Vagina (tissue), 2 donors: ENCODE measurements around the gene CLPTM1L.

Experiments used
- CTCF ChIP-seq, 3 experiments: fragments of 450-650 bp in 2 of 3; fragments of 200-600 bp in 1 of 3; sonication (generic) in 1 of 3; IDR thresholded peaks; one replicate each; pipeline ENCODE4 v1.5.1; 2017 to 2019; ENCODE audit warnings: antibody characterized with exemption in 3 of 3, mild to moderate bottlenecking in 2 of 3, moderate library complexity in 2 of 3
- POLR2A ChIP-seq, 2 donors: fragments of 450-650 bp; IDR thresholded peaks; one replicate each; pipeline ENCODE4 v1.6.1; 2017; ENCODE audit warnings: antibody characterized with exemption in 2 of 2, mild to moderate bottlenecking in 2 of 2, moderate library complexity in 2 of 2
- POLR2AphosphoS5 ChIP-seq, 2 donors: sonication (generic); formaldehyde crosslinking; IDR thresholded peaks; one replicate each; pipeline ENCODE4 v1.9.0; 2017; ENCODE audit warnings: antibody characterized with exemption in 2 of 2, mild to moderate bottlenecking in 2 of 2, low read depth in 1 of 2; ENCODE audit not compliant: insufficient read depth in 1 of 2

GRCh38 chr5:1322036-1322900, 22.6 kb downstream of the CLPTM1L start:
- TF ChIP-seq CTCF (IDR thresholded peaks at IDR 0.05) (no peak), POLR2AphosphoS5 (IDR thresholded peaks at IDR 0.05; ENCODE audit: insufficient read depth in 1 of 2, low read depth in 1 of 2) (no peak), POLR2A (IDR thresholded peaks at IDR 0.05) (no peak)
